A673 (cell line): Measurements from ENCODE around the gene PLEKHA6.

Source experiments
- CTCF ChIP-seq: fragments of 300-800, 200-600 bp; sonication (generic); conservative IDR thresholded peaks from 2 replicates; pipeline ENCODE4 v1.5.1; 2017; ENCODE audit warnings: low read depth, mild to moderate bottlenecking, antibody characterized with exemption, low read length, moderate library complexity, mixed read lengths
- EZH2 ChIP-seq: fragments of 200-600 bp; sonication (generic); IDR thresholded peaks from 2 replicates; pipeline ENCODE4 v1.6.1; 2017; ENCODE audit warnings: borderline replicate concordance, low read depth, mild to moderate bottlenecking, mixed read lengths, antibody characterized with exemption, low read length; ENCODE audit not compliant: poor library complexity, severe bottlenecking

GRCh38 chr1:204404629-204405028 is 44.9 kb upstream of the PLEKHA6 start:
- no peak for TF ChIP-seq CTCF
- no peak for TF ChIP-seq EZH2
